Type B pancreatic cell (in vitro differentiated cells): Measurements from ENCODE around the gene APBB2. TPM values are rescaled to one million over a fixed set of nuclear protein-coding genes. Genes with fewer than 3 reads are reported as not detected.
"Not testable (repeated sequence)": the region's sequence is repeated elsewhere in the genome, so short reads cannot be mapped to it uniquely, and the experiment has no call there.

ENCODE experiments used
- DNase-seq: peaks from one replicate; pipeline ENCODE4 v3.0.0; 2021; ENCODE audit warnings: mixed read lengths; ENCODE audit not compliant: unreplicated experiment; ENCODE audit errors: extremely low spot score
- H3K27ac Mint-ChIP-seq: 2 replicates; pipeline ENCODE4 v1.8.0; 2021; ENCODE audit warnings: mild to moderate bottlenecking, mixed read lengths
- H3K27me3 Mint-ChIP-seq: 2 replicates; pipeline ENCODE4 v1.8.0; 2021; ENCODE audit warnings: mixed read lengths
- H3K36me3 Mint-ChIP-seq: 2 replicates; pipeline ENCODE4 v1.8.0; 2021; ENCODE audit warnings: mixed read lengths
- H3K4me1 Mint-ChIP-seq: one replicate; pipeline ENCODE4 v1.8.0; 2021; ENCODE audit warnings: mixed read lengths; ENCODE audit not compliant: unreplicated experiment
- H3K4me3 Mint-ChIP-seq: 2 replicates; pipeline ENCODE4 v1.8.0; 2021; ENCODE audit warnings: mild to moderate bottlenecking, mixed read lengths
- H3K9me3 Mint-ChIP-seq: 2 replicates; pipeline ENCODE4 v1.8.0; 2021; ENCODE audit warnings: mixed read lengths
- total RNA-seq: library from RNA; stranded (reverse); gene quantifications from 2 replicates; pipeline ENCODE4 v1.2.1, GENCODE V29; 2021; ENCODE audit warnings: low replicate concordance
- TF ChIP-seq, protein P1 (sequence below): fragments of 200-600 bp; sonication (generic); conservative IDR thresholded peaks from 2 replicates; pipeline ENCODE4 v1.5.0; 2021; ENCODE audit warnings: antibody characterized with exemption, mild to moderate bottlenecking

Gene APBB2
- total RNA-seq, 1 donor from 2014 or later = 33.3 TPM

GRCh38 chr4:40820101-40820500, 394.2 kb downstream of the APBB2 start:
- Mint-ChIP-seq H3K36me3 (peaks cover 26% of the 10 kb centered on the region), H3K9me3 (no peaks in the 10 kb centered on the region), H3K27ac (no peak overlapping the region), H3K4me3 (no peak overlapping the region), H3K4me1 (no peaks in the 10 kb centered on the region), H3K27me3 (no peaks in the 10 kb centered on the region)
- TF ChIP-seq, protein P1, sequence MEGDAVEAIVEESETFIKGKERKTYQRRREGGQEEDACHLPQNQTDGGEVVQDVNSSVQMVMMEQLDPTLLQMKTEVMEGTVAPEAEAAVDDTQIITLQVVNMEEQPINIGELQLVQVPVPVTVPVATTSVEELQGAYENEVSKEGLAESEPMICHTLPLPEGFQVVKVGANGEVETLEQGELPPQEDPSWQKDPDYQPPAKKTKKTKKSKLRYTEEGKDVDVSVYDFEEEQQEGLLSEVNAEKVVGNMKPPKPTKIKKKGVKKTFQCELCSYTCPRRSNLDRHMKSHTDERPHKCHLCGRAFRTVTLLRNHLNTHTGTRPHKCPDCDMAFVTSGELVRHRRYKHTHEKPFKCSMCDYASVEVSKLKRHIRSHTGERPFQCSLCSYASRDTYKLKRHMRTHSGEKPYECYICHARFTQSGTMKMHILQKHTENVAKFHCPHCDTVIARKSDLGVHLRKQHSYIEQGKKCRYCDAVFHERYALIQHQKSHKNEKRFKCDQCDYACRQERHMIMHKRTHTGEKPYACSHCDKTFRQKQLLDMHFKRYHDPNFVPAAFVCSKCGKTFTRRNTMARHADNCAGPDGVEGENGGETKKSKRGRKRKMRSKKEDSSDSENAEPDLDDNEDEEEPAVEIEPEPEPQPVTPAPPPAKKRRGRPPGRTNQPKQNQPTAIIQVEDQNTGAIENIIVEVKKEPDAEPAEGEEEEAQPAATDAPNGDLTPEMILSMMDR = no peak
- DNase-seq = no peak

DNA sequence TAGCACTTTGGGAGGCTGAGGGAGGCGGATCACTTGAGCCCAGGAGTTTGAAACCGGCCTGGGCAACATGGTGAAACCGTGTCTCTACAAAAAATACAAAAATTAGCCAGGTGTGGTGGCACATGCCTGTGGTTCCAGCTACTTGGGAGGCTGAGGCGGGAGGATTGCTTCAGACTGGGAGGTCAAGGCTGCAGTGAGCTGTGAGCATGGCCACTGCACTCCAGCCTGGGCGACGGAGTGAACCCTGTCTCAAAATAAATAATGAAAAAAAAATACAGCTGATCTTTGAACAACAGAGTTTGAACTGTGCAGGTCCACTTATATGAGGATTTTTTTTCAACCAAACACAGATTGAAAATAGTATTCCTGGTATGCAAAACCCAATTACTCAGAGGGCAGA, 397.2 kb downstream of the APBB2 start:
- H3K36me3 Mint-ChIP-seq = peaks cover 15% of the 10 kb centered on the region
- DNase-seq, H3K27me3 Mint-ChIP-seq, H3K4me1 Mint-ChIP-seq, H3K27ac Mint-ChIP-seq, H3K9me3 Mint-ChIP-seq, H3K4me3 Mint-ChIP-seq: not testable (repeated sequence)

- no peak for DNase-seq
- Mint-ChIP-seq H3K9me3 (no peaks in the 10 kb centered on the region), H3K4me3 (no peak overlapping the region), H3K4me1 (no peaks in the 10 kb centered on the region), H3K27ac (no peak overlapping the region), H3K27me3 (no peaks in the 10 kb centered on the region), H3K36me3 (peaks cover 8% of the 10 kb centered on the region)
- TF ChIP-seq, protein P1 = no peak
Measured at GRCh38 chr4:40812856-40813255, 401.5 kb downstream of the APBB2 start.

DNA sequence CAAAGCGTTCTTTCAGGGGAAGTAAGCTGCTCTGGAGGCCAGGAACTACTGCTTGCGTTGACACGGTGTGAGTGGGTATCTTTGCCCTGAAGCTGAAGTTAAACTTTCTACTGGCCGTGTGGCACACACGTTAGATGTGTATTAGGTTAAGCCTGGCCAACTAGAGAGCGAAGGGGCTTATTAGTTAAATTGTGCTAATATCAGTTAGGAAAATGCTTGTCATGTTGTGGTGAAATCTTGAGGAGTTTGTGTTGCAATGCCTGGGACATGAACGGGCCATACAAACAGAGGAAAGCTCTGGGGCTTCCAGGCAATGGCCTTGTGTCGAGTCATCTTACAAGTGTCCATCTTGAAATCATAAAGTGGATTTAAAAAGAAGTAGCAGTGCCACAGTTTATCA, 402.0 kb downstream of the APBB2 start:
- H3K27ac Mint-ChIP-seq = no peak overlapping the region
- peaks cover 3% of the 10 kb centered on the region for H3K36me3 Mint-ChIP-seq
- no peaks in the 10 kb centered on the region for H3K27me3 Mint-ChIP-seq
- DNase-seq = no peak
- H3K9me3 Mint-ChIP-seq = no peaks in the 10 kb centered on the region
- TF ChIP-seq, protein P1 = no peak
- no peaks in the 10 kb centered on the region for H3K4me1 Mint-ChIP-seq
- H3K4me3 Mint-ChIP-seq = no peak overlapping the region

- Mint-ChIP-seq H3K27ac (no peak overlapping the region), H3K4me3 (no peak overlapping the region), H3K4me1 (peaks cover 1% of the 10 kb centered on the region), H3K27me3 (no peaks in the 10 kb centered on the region), H3K9me3 (no peaks in the 10 kb centered on the region), H3K36me3 (peaks cover 3% of the 10 kb centered on the region)
- TF ChIP-seq, protein P1 = no peak
- DNase-seq = no peak
Measured at GRCh38 chr4:40811956-40812355, 402.4 kb downstream of the APBB2 start.

DNA sequence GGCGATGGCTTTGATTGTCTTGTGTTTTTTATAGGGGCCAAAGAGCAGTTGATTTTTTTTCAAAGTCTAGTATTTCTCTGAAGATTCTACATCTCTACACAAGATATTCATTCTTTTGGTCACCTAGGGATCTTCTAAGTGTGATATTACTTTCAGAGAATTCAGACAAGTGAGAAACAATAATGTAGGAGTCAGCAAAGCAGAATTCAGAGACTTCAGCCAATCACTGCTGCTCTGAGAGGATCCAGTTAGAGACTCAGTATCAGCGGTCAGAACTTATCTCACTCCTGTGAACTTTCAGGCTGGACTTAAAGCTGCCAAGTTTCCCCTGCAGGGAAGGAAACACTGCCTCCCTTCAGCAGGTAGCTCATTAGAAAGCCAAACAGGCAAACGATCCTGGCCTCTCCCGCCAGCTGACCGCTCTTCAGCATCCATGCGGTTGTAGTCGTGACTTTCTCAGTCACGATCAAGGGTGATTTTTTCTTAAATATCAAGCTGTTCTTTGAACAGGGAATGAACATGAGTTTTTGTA, 405.4 kb downstream of the APBB2 start:
- TF ChIP-seq, protein P1 = no peak
- H3K27me3 Mint-ChIP-seq = no peaks in the 10 kb centered on the region
- no peaks in the 10 kb centered on the region for H3K9me3 Mint-ChIP-seq
- H3K27ac Mint-ChIP-seq = no peak overlapping the region
- H3K4me1 Mint-ChIP-seq = peaks cover 3% of the 10 kb centered on the region
- DNase-seq = no peak
- no peaks in the 10 kb centered on the region for H3K36me3 Mint-ChIP-seq
- H3K4me3 Mint-ChIP-seq = no peak overlapping the region
